ENCODE data around the gene POLD3.
"Not testable (repeated sequence)": the region's sequence is repeated elsewhere in the genome, so short reads cannot be mapped to it uniquely, and the experiment has no call there.

The POLD3 gene

GRCh38 chr11:74572349-74572748 is 20.0 kb upstream of the POLD3 start:
- Mint-ChIP-seq H3K36me3 (ENCODE audit: low read depth) (no peaks in the 10 kb centered on the region), H3K4me3 (no peak overlapping the region), H3K27ac (no peak overlapping the region), H3K4me1 (ENCODE audit: low read depth) (no peaks in the 10 kb centered on the region), H3K9me3 (no peaks in the 10 kb centered on the region), H3K27me3 (peaks cover 3% of the 10 kb centered on the region)
- intact Hi-C loops (cut with micrococcal nuclease) = loop anchor here (10.0 kb wide), 1 partner anchor 78 kb away; the partner anchor contains the start of gene LIPT2

DNA sequence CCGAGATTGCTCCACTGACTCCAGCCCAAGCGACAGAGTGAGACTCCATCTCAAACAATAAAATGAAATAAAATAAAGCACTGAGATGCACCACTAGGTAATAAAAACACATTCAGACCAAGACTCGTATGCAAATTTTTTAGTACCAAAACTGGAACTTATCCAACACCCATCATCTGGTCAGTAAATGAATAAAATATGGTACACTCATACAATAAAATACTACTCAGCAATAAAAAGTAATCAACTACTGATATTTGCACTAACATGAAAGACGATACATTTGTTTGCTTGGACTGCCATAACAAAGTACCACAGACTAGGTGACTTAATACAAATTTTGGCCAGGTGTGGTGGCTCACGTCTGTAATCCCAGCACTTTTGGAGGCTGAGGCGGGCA is 17.8 kb upstream of the POLD3 start:
- Mint-ChIP-seq H3K27ac (no peak overlapping the region), H3K9me3 (no peaks in the 10 kb centered on the region), H3K36me3 (ENCODE audit: low read depth) (no peaks in the 10 kb centered on the region), H3K4me3 (no peak overlapping the region), H3K27me3 (peaks cover 4% of the 10 kb centered on the region), H3K4me1 (ENCODE audit: low read depth) (peaks cover 7% of the 10 kb centered on the region)
- intact Hi-C loops (cut with micrococcal nuclease) = loop anchor here (10.0 kb wide), 1 partner anchor 80 kb away; the partner anchor contains the start of gene LIPT2

GRCh38 chr11:74575999-74576398 is 16.4 kb upstream of the POLD3 start:
- no peak overlapping the region for H3K27ac Mint-ChIP-seq
- H3K27me3 Mint-ChIP-seq = peaks cover 1% of the 10 kb centered on the region
- no peaks in the 10 kb centered on the region for H3K36me3 Mint-ChIP-seq (ENCODE audit: low read depth)
- intact Hi-C loops (cut with micrococcal nuclease) = loop anchor here (10.0 kb wide), 1 partner anchor 81 kb away; the partner anchor contains the start of gene LIPT2
- no peak overlapping the region for H3K4me3 Mint-ChIP-seq
- H3K9me3 Mint-ChIP-seq = no peaks in the 10 kb centered on the region
- peaks cover 20% of the 10 kb centered on the region for H3K4me1 Mint-ChIP-seq (ENCODE audit: low read depth)

- H3K4me3 Mint-ChIP-seq = no peak overlapping the region
- no peak overlapping the region for H3K27ac Mint-ChIP-seq
- intact Hi-C loops (cut with micrococcal nuclease) = loop anchor here (10.0 kb wide), 1 partner anchor 82 kb away; the partner anchor contains the start of gene LIPT2
- H3K36me3 Mint-ChIP-seq (ENCODE audit: low read depth) = no peaks in the 10 kb centered on the region
- peaks cover 1% of the 10 kb centered on the region for H3K27me3 Mint-ChIP-seq
- H3K9me3 Mint-ChIP-seq = no peaks in the 10 kb centered on the region
- H3K4me1 Mint-ChIP-seq (ENCODE audit: low read depth) = peaks cover 31% of the 10 kb centered on the region
Measured at GRCh38 chr11:74577181-74577580, 15.2 kb upstream of the POLD3 start.

GRCh38 chr11:74577624-74578396 is 14.6 kb upstream of the POLD3 start:
- Mint-ChIP-seq H3K9me3 (no peaks in the 10 kb centered on the region), H3K4me1 (ENCODE audit: low read depth) (peaks cover 34% of the 10 kb centered on the region), H3K27me3 (peaks cover 1% of the 10 kb centered on the region), H3K27ac (peak overlapping the region; percentile 1), H3K36me3 (ENCODE audit: low read depth) (no peaks in the 10 kb centered on the region), H3K4me3 (no peak overlapping the region)
- intact Hi-C loops (cut with micrococcal nuclease) = loop anchor here (10.0 kb wide), 1 partner anchor 83 kb away; the partner anchor contains the start of gene LIPT2

DNA sequence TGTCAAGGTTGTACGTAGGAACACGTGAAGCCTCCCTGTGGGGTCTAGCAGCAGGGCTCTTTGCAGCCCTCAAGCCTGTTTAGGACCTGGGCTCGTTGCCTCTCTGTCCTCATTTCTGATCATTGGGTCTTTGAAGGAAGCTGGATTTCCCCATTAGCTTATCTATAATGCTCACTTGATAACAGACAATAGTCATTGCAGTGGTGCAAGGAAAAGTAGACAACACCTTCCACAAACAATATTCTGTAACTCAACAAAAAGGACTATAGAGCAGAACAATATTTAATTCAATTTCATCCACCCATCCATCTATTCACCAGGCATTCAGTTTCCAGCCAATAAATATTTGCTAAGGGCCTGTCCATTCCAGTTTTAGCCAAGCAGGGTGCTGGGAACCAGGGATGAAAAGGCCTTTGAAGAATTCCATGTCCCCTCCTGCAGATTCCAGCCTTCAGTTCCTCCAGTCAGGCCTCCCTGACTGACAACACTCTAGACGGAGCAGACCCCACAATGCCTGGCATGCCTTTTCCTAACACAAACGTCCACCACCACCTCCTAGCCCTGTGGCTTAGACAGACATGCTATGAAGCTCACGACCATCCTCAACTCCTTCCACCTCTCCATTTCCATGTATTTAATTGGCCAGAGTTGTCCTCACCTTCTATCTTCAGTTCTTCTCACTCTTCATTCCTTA is 12.7 kb upstream of the POLD3 start:
- peaks cover 41% of the 10 kb centered on the region for H3K4me1 Mint-ChIP-seq (ENCODE audit: low read depth)
- H3K4me3 Mint-ChIP-seq = no peak overlapping the region
- H3K27ac Mint-ChIP-seq = peak overlapping the region; percentile 88
- no peaks in the 10 kb centered on the region for H3K36me3 Mint-ChIP-seq (ENCODE audit: low read depth)
- H3K9me3 Mint-ChIP-seq = no peaks in the 10 kb centered on the region
- intact Hi-C loops (cut with micrococcal nuclease) = loop anchor here (5.0 to 10.0 kb wide), 2 partner anchors 85 to 117 kb away; partner anchors contain the start of gene LIPT2
- peaks cover 1% of the 10 kb centered on the region for H3K27me3 Mint-ChIP-seq

GRCh38 chr11:74581954-74582547 is 10.3 kb upstream of the POLD3 start:
- Mint-ChIP-seq H3K27me3 (peaks cover 1% of the 10 kb centered on the region), H3K27ac (peak overlapping the region; percentile 88), H3K9me3 (no peaks in the 10 kb centered on the region), H3K4me1 (ENCODE audit: low read depth) (peaks cover 41% of the 10 kb centered on the region), H3K4me3 (no peak overlapping the region), H3K36me3 (ENCODE audit: low read depth) (no peaks in the 10 kb centered on the region)
- intact Hi-C loops (cut with micrococcal nuclease) = loop anchor here (5.0 kb wide), 1 partner anchor 120 kb away; no protein-coding TSS in a partner anchor

DNA sequence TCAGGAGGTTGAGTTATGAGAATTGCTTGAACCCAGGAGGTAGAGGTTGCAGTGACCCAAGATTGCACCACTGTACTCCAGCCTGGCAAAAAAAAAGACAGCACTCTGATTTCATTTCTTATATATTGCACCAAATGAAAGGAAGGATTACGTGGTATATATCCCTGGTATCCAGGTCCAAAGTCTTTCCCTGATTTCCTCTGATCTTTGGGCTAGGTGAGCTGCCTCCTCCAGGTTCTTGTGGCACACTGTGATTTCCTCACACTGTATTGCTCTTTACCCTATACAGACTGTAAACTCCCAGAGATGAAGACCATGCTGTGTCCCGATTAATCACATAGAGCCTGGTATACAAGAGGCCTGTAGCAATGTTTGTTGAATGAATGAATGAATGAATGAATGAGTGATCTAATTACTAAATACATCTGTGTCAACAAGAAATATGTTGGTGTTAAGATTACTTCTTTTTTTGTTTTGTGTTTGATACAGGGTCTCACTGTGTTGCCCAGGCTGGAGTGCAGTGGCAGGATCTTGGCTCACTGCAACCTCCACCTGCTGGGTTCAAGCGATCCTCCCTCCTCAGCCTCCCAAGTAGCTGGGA is 9.3 kb upstream of the POLD3 start:
- Mint-ChIP-seq H3K4me3 (no peak overlapping the region), H3K4me1 (ENCODE audit: low read depth) (peaks cover 41% of the 10 kb centered on the region), H3K36me3 (ENCODE audit: low read depth) (no peaks in the 10 kb centered on the region), H3K27ac (no peak overlapping the region), H3K9me3 (no peaks in the 10 kb centered on the region), H3K27me3 (peaks cover 3% of the 10 kb centered on the region)
- intact Hi-C loops (cut with micrococcal nuclease) = loop anchor here (5.0 kb wide), 1 partner anchor 121 kb away; no protein-coding TSS in a partner anchor

DNA sequence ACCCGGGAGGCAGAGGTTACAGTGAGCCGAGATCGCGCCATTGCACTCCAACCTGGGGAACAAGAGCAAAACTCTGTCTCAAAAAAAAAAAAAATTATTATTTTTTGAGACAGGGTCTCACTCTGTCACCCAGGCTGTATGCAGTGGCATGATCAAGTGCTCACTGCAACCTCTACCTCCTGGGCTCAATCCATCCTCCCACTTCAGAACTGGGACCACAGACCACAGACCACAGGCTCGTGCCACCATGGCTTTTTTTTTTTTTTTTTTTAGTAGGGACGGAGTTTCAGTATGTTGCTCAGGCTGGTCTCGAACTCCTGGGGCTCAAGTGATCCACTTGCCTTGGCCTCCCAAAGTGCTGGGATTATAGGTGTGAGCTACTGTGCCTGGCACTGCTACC is 1.9 kb upstream of the POLD3 start:
- H3K9me3 Mint-ChIP-seq; H3K27ac Mint-ChIP-seq; intact Hi-C loops (cut with micrococcal nuclease); H3K27me3 Mint-ChIP-seq; H3K4me3 Mint-ChIP-seq: not testable (repeated sequence)
- H3K4me1 Mint-ChIP-seq (ENCODE audit: low read depth) = peaks cover 24% of the 10 kb centered on the region
- H3K36me3 Mint-ChIP-seq (ENCODE audit: low read depth) = peaks cover 26% of the 10 kb centered on the region

GRCh38 chr11:74592063-74592440 is 330 bp upstream of the POLD3 start:
- H3K27ac Mint-ChIP-seq = peak overlapping the region; percentile 89
- intact Hi-C loops (cut with micrococcal nuclease) = no loop called here
- H3K4me1 Mint-ChIP-seq (ENCODE audit: low read depth) = peaks cover 24% of the 10 kb centered on the region
- peaks cover 6% of the 10 kb centered on the region for H3K27me3 Mint-ChIP-seq
- peaks cover 8% of the 10 kb centered on the region for H3K9me3 Mint-ChIP-seq
- peaks cover 38% of the 10 kb centered on the region for H3K36me3 Mint-ChIP-seq (ENCODE audit: low read depth)
- H3K4me3 Mint-ChIP-seq = peak overlapping the region; percentile 91

- Mint-ChIP-seq H3K9me3 (peaks cover 8% of the 10 kb centered on the region), H3K27ac (peak overlapping the region; percentile 89), H3K27me3 (peaks cover 3% of the 10 kb centered on the region), H3K4me3 (peak overlapping the region; percentile 91), H3K36me3 (ENCODE audit: low read depth) (peaks cover 50% of the 10 kb centered on the region), H3K4me1 (ENCODE audit: low read depth) (peaks cover 24% of the 10 kb centered on the region)
- intact Hi-C loops (cut with micrococcal nuclease) = no loop called here
Measured at GRCh38 chr11:74593463-74593862, 1.1 kb downstream of the POLD3 start.

GRCh38 chr11:74602637-74603556 is 10.5 kb downstream of the POLD3 start:
- Mint-ChIP-seq H3K36me3 (ENCODE audit: low read depth) (peaks cover 33% of the 10 kb centered on the region), H3K27me3 (no peaks in the 10 kb centered on the region), H3K27ac (no peak overlapping the region), H3K4me1 (ENCODE audit: low read depth) (peaks cover 15% of the 10 kb centered on the region), H3K4me3 (no peak overlapping the region), H3K9me3 (no peaks in the 10 kb centered on the region)
- intact Hi-C loops (cut with micrococcal nuclease) = no loop called here

DNA sequence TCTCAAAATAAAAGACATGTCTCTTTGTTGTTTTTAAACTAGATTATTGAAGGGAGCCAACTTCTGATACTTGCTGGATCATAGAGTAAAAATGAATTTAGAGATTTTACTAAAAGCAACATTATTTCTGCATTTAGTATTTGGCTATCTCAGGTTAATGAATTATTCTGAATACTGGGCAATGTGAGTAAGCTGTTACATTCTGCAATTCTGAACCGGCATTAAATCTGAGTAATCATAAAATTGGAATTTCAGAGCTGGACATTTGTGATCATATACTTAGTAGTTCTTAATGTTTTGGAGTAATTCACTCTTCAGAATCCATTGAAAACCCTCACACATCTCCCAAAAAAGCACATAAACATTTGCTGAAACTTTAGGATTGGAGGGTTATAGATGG is 11.5 kb downstream of the POLD3 start:
- Mint-ChIP-seq H3K4me3 (no peak overlapping the region), H3K4me1 (ENCODE audit: low read depth) (peaks cover 15% of the 10 kb centered on the region), H3K27ac (no peak overlapping the region), H3K9me3 (no peaks in the 10 kb centered on the region), H3K36me3 (ENCODE audit: low read depth) (peaks cover 37% of the 10 kb centered on the region), H3K27me3 (no peaks in the 10 kb centered on the region)
- intact Hi-C loops (cut with micrococcal nuclease) = no loop called here

Data from dendritic cell treated with granulocyte-macrophage colony-stimulating factor and Interleukin-4, amounts not matched to agents 40 ng/mL and 50 ng/mL, for 4 days (primary cell).